HAP-1 (cell line): ENCODE data around the gene SLC25A20.

Source experiments
- DNase-seq, 2 experiments: peaks; one replicate each; pipeline ENCODE4 v3.0.0-alpha.2; 2016 to 2020; ENCODE audit warnings: low spot score in 2 of 2
- H3K27me3 ChIP-seq: fragments of 250-450 bp; sonication (Bioruptor Pico); 2 replicates; pipeline ENCODE4 v1.5.1; 2020; ENCODE audit warnings: low read depth, mild to moderate bottlenecking, moderate library complexity
- H3K36me3 ChIP-seq: fragments of 250-450 bp; sonication (Bioruptor Pico); replicated peaks from 2 replicates; pipeline ENCODE4 v1.5.1; 2020; ENCODE audit warnings: mild to moderate bottlenecking
- H3K4me1 ChIP-seq: fragments of 250-450 bp; sonication (Bioruptor Pico); 2 replicates; pipeline ENCODE4 v1.5.1; 2020; ENCODE audit warnings: mild to moderate bottlenecking
- H3K4me3 ChIP-seq: fragments of 250-450 bp; sonication (Bioruptor Pico); 2 replicates; pipeline ENCODE4 v1.5.1; 2020; ENCODE audit warnings: mild to moderate bottlenecking, moderate library complexity
- H3K9me3 ChIP-seq: fragments of 250-450 bp; sonication (Bioruptor Pico); 2 replicates; pipeline ENCODE4 v1.5.1; 2020; ENCODE audit warnings: mild to moderate bottlenecking, moderate library complexity
- in situ Hi-C: fragments of 300-500 bp; cut with MboI; formaldehyde crosslinking; loops from 3 replicates; pipeline ENCODE4 v1.14.3; 2020; ENCODE audit warnings: low sequenced_read_pairs, inconsistent platforms, mixed read lengths

The SLC25A20 gene

GRCh38 chr3:48881006-48881405 is 17.7 kb downstream of the SLC25A20 start:
- in situ Hi-C loops: no loop called here
- Histone ChIP-seq H3K9me3 (no peaks in the 10 kb centered on the region), H3K27me3 (no peaks in the 10 kb centered on the region), H3K4me1 (no peaks in the 10 kb centered on the region), H3K4me3 (no peak overlapping the region), H3K36me3 (no peaks in the 10 kb centered on the region)
- DNase-seq: no peak

GRCh38 chr3:48879994-48880377 is 18.7 kb downstream of the SLC25A20 start:
- H3K4me1 ChIP-seq: no peaks in the 10 kb centered on the region
- H3K36me3 ChIP-seq: no peaks in the 10 kb centered on the region
- H3K27me3 ChIP-seq: no peaks in the 10 kb centered on the region
- DNase-seq: no peak
- in situ Hi-C loops: no loop called here
- H3K4me3 ChIP-seq: no peak overlapping the region
- H3K9me3 ChIP-seq: no peaks in the 10 kb centered on the region

GRCh38 chr3:48879307-48879993 is 19.2 kb downstream of the SLC25A20 start:
- no peak overlapping the region for H3K4me3 ChIP-seq
- no peaks in the 10 kb centered on the region for H3K4me1 ChIP-seq
- no peaks in the 10 kb centered on the region for H3K36me3 ChIP-seq
- in situ Hi-C loops: no loop called here
- DNase-seq: no peak
- no peaks in the 10 kb centered on the region for H3K27me3 ChIP-seq
- H3K9me3 ChIP-seq: no peaks in the 10 kb centered on the region

GRCh38 chr3:48877671-48878070 is 21.0 kb downstream of the SLC25A20 start:
- no peak overlapping the region for H3K4me3 ChIP-seq
- in situ Hi-C loops: no loop called here
- no peaks in the 10 kb centered on the region for H3K9me3 ChIP-seq
- no peaks in the 10 kb centered on the region for H3K36me3 ChIP-seq
- no peak for DNase-seq
- no peaks in the 10 kb centered on the region for H3K27me3 ChIP-seq
- no peaks in the 10 kb centered on the region for H3K4me1 ChIP-seq

GRCh38 chr3:48863122-48863521 is 35.6 kb downstream of the SLC25A20 start:
- H3K4me3 ChIP-seq: no peak overlapping the region
- no peaks in the 10 kb centered on the region for H3K27me3 ChIP-seq
- no peak for DNase-seq
- no peaks in the 10 kb centered on the region for H3K9me3 ChIP-seq
- H3K4me1 ChIP-seq: peaks cover 7% of the 10 kb centered on the region
- in situ Hi-C loops: no loop called here
- H3K36me3 ChIP-seq: no peaks in the 10 kb centered on the region; the same call in 1 of the 2 replicates

- Histone ChIP-seq H3K4me3 (no peak overlapping the region), H3K27me3 (no peaks in the 10 kb centered on the region), H3K9me3 (no peaks in the 10 kb centered on the region), H3K4me1 (no peaks in the 10 kb centered on the region), H3K36me3 (peaks cover 5% of the 10 kb centered on the region; the same call in 1 of the 2 replicates)
- DNase-seq: no peak
- in situ Hi-C loops: no loop called here
Observed at GRCh38 chr3:48859206-48859605, 39.5 kb downstream of the SLC25A20 start.

GRCh38 chr3:48858709-48859108 is 40.0 kb downstream of the SLC25A20 start:
- Histone ChIP-seq H3K36me3 (peaks cover 5% of the 10 kb centered on the region; the same call in 1 of the 2 replicates), H3K4me1 (no peaks in the 10 kb centered on the region), H3K9me3 (no peaks in the 10 kb centered on the region), H3K4me3 (no peak overlapping the region), H3K27me3 (no peaks in the 10 kb centered on the region)
- in situ Hi-C loops: no loop called here
- DNase-seq: no peak

GRCh38 chr3:48857641-48858040 is 41.0 kb downstream of the SLC25A20 start:
- in situ Hi-C loops: no loop called here
- Histone ChIP-seq H3K9me3 (no peaks in the 10 kb centered on the region), H3K36me3 (peaks cover 5% of the 10 kb centered on the region; the same call in 1 of the 2 replicates), H3K4me3 (no peak overlapping the region), H3K4me1 (no peaks in the 10 kb centered on the region), H3K27me3 (no peaks in the 10 kb centered on the region)
- no peak for DNase-seq

GRCh38 chr3:48856469-48856868 is 42.2 kb downstream of the SLC25A20 start:
- in situ Hi-C loops: no loop called here
- H3K36me3 ChIP-seq: peaks cover 5% of the 10 kb centered on the region; the same call in 1 of the 2 replicates
- no peak for DNase-seq
- H3K9me3 ChIP-seq: no peaks in the 10 kb centered on the region
- H3K4me1 ChIP-seq: no peaks in the 10 kb centered on the region
- no peak overlapping the region for H3K4me3 ChIP-seq
- no peaks in the 10 kb centered on the region for H3K27me3 ChIP-seq

GRCh38 chr3:48855681-48856447 is 42.8 kb downstream of the SLC25A20 start:
- no peak overlapping the region for H3K4me3 ChIP-seq
- H3K4me1 ChIP-seq: no peaks in the 10 kb centered on the region
- H3K9me3 ChIP-seq: no peaks in the 10 kb centered on the region
- no peaks in the 10 kb centered on the region for H3K27me3 ChIP-seq
- in situ Hi-C loops: no loop called here
- H3K36me3 ChIP-seq: peaks cover 5% of the 10 kb centered on the region; the same call in 1 of the 2 replicates
- DNase-seq: no peak

GRCh38 chr3:48852151-48852550 is 46.5 kb downstream of the SLC25A20 start:
- in situ Hi-C loops: no loop called here
- Histone ChIP-seq H3K27me3 (no peaks in the 10 kb centered on the region), H3K9me3 (no peaks in the 10 kb centered on the region), H3K4me1 (no peaks in the 10 kb centered on the region), H3K36me3 (peaks cover under 1% of the 10 kb centered on the region; the same call in 1 of the 2 replicates), H3K4me3 (no peak overlapping the region)
- no peak for DNase-seq

- in situ Hi-C loops: no loop called here
- peak; percentile 35 to 36 for DNase-seq
Observed at GRCh38 chr3:48851407-48851806, 47.3 kb downstream of the SLC25A20 start.

GRCh38 chr3:48848816-48849515 is 49.7 kb downstream of the SLC25A20 start:
- in situ Hi-C loops: no loop called here
- H3K4me3 ChIP-seq: no peak overlapping the region
- no peaks in the 10 kb centered on the region for H3K27me3 ChIP-seq
- no peaks in the 10 kb centered on the region for H3K9me3 ChIP-seq
- H3K36me3 ChIP-seq: no peaks in the 10 kb centered on the region; the same call in 1 of the 2 replicates
- DNase-seq: no peak
- peaks cover 10% of the 10 kb centered on the region; the same call in 1 of the 2 replicates for H3K4me1 ChIP-seq

More at GRCh38 chr3:48851407-48851806, 47.3 kb downstream of the SLC25A20 start:
- H3K4me1 ChIP-seq: no peaks in the 10 kb centered on the region
- no peaks in the 10 kb centered on the region for H3K27me3 ChIP-seq
- H3K4me3 ChIP-seq: no peak overlapping the region
- H3K9me3 ChIP-seq: no peaks in the 10 kb centered on the region
- H3K36me3 ChIP-seq: no peaks in the 10 kb centered on the region; the same call in 1 of the 2 replicates
